H1 (cell line): ENCODE measurements around the gene DACT3. TPM values are rescaled to one million over a fixed set of nuclear protein-coding genes. Genes with fewer than 3 reads are reported as not detected.

Experiments
- CTCF ChIA-PET: fragments of 300-600 bp; sonication (Branson Sonifier 250); formaldehyde crosslinking; loops from one replicate; lab custom pipeline; 2021; ENCODE audit not compliant: partially characterized antibody; lab: Charles Lee
- POLR2A ChIA-PET: fragments of 300-600 bp; sonication (Branson Sonifier 250); formaldehyde crosslinking; loops from one replicate; lab custom pipeline; 2021; ENCODE audit warnings: inconsistent platforms; ENCODE audit not compliant: partially characterized antibody; lab: Charles Lee
- DNase-seq, 2 experiments: peaks; one replicate each; pipeline versions ENCODE4 v3.0.0 to v3.0.0-alpha.2; 2010 to 2022; ENCODE audit warnings: low spot score in 2 of 2, low read depth in 1 of 2, mixed read lengths in 1 of 2
- FAIRE-seq: peaks from 2 replicates; lab custom pipeline; 2011; peaks lifted over from hg19 to GRCh38; lab: Jason Lieb, UNC
- H2AFZ ChIP-seq: 2 replicates; pipeline ENCODE4 v1.8.1; 2012; ENCODE audit warnings: low read length, inconsistent platforms
- H2AK5ac ChIP-seq: 2 replicates; pipeline ENCODE4 v1.6.1; 2013; ENCODE audit warnings: low read depth, low read length
- H2BK120ac ChIP-seq: replicated peaks from 2 replicates; pipeline ENCODE3; 2013; ENCODE audit warnings: low read depth, low read length, inconsistent platforms
- H2BK12ac ChIP-seq: 2 replicates; pipeline ENCODE4 v1.6.1; 2013; ENCODE audit warnings: low read depth, low read length
- H2BK15ac ChIP-seq: 2 replicates; pipeline ENCODE4 v1.6.1; 2013; ENCODE audit warnings: low read length
- H2BK20ac ChIP-seq: 2 replicates; pipeline ENCODE4 v1.6.1; 2013; ENCODE audit warnings: low read length
- H2BK5ac ChIP-seq: 2 replicates; pipeline ENCODE4 v1.6.1; 2013; ENCODE audit warnings: low read depth, low read length
- H3K14ac ChIP-seq: 2 replicates; pipeline ENCODE4 v1.6.1; 2013; ENCODE audit warnings: inconsistent platforms; ENCODE audit not compliant: insufficient read length
- H3K18ac ChIP-seq: 2 replicates; pipeline ENCODE4 v1.6.1; 2013; ENCODE audit warnings: low read length; ENCODE audit errors: extremely low read depth
- H3K23ac ChIP-seq: 2 replicates; pipeline ENCODE4 v1.6.1; 2013; ENCODE audit warnings: inconsistent platforms; ENCODE audit not compliant: insufficient read length
- H3K23me2 ChIP-seq: 2 replicates; pipeline ENCODE4 v1.6.1; 2013; ENCODE audit warnings: low read depth, low read length
- H3K27ac ChIP-seq: 2 replicates; pipeline ENCODE4 v1.6.1; 2011; ENCODE audit warnings: low read depth, low read length, inconsistent platforms
- H3K27me3 ChIP-seq, 4 experiments: replicated peaks in 1 of 4; 1 replicate in 1 of 4; 2 replicates in 3 of 4; pipeline versions ENCODE4 v1.6.1 to v1.8.1; 2011 to 2013; ENCODE audit warnings: low read length in 3 of 4, mild to moderate bottlenecking in 3 of 4, inconsistent platforms in 2 of 4, mixed read lengths in 2 of 4, moderate library complexity in 1 of 4; ENCODE audit not compliant: control insufficient read depth in 3 of 4, insufficient read depth in 3 of 4; ENCODE audit errors: extremely low read depth in 1 of 4
- H3K36me3 ChIP-seq, 4 experiments: 2 replicates each; pipeline versions ENCODE4 v1.6.1 to v1.8.1; 2011 to 2013; ENCODE audit warnings: mild to moderate bottlenecking in 4 of 4, low read length in 3 of 4, moderate library complexity in 2 of 4, control low read depth in 1 of 4, inconsistent platforms in 1 of 4; ENCODE audit not compliant: insufficient read depth in 4 of 4, control insufficient read depth in 2 of 4
- H3K4ac ChIP-seq: replicated peaks from 2 replicates; pipeline ENCODE3; 2013; ENCODE audit warnings: low read length, low read depth, mixed read lengths, inconsistent platforms; ENCODE audit not compliant: insufficient read length
- H3K4me1 ChIP-seq, 4 experiments: replicated peaks in 1 of 4; 1 replicate in 1 of 4; 2 replicates in 3 of 4; pipeline versions ENCODE4 v1.6.1 to v1.8.1; 2011 to 2013; ENCODE audit warnings: low read length in 3 of 4, inconsistent platforms in 2 of 4, mixed read lengths in 1 of 4; ENCODE audit not compliant: insufficient read depth in 4 of 4, control insufficient read depth in 3 of 4
- H3K4me2 ChIP-seq, 2 experiments: 2 replicates each; pipeline versions ENCODE4 v1.6.1 to v1.8.1; 2011 to 2013; ENCODE audit warnings: low read depth in 2 of 2, low read length in 2 of 2, control low read depth in 1 of 2, inconsistent platforms in 1 of 2, mild to moderate bottlenecking in 1 of 2; ENCODE audit not compliant: insufficient read depth in 1 of 2
- H3K4me3 ChIP-seq, 4 experiments: fragments of 200-600, 300-600 bp in 1 of 4; sonication (generic), shearing (Covaris generic), sonication (Bioruptor Twin) in 1 of 4; 2 replicates each; pipeline versions ENCODE4 v1.5.1 to v1.8.1; 2011 to 2016; ENCODE audit warnings: low read length in 4 of 4, low read depth in 3 of 4, control low read depth in 2 of 4, inconsistent platforms in 2 of 4, mild to moderate bottlenecking in 2 of 4, mixed read lengths in 1 of 4, moderate library complexity in 1 of 4; ENCODE audit not compliant: insufficient read depth in 2 of 4; ENCODE audit errors: extremely low read depth in 1 of 4
- H3K56ac ChIP-seq: replicated peaks from 2 replicates; pipeline ENCODE3; 2013; ENCODE audit warnings: low read depth, mild to moderate bottlenecking, mixed read lengths, low read length, inconsistent platforms; ENCODE audit not compliant: insufficient read length
- H3K79me1 ChIP-seq: 2 replicates; pipeline ENCODE4 v1.6.1; 2013; ENCODE audit warnings: low read depth, low read length, control low read depth
- H3K79me2 ChIP-seq, 2 experiments: 2 replicates each; pipeline versions ENCODE4 v1.6.1 to v1.8.1; 2012 to 2013; ENCODE audit warnings: low read length in 2 of 2, mild to moderate bottlenecking in 2 of 2, inconsistent platforms in 1 of 2; ENCODE audit not compliant: insufficient read depth in 2 of 2, control insufficient read depth in 1 of 2
- H3K9ac ChIP-seq, 4 experiments: replicated peaks in 1 of 4; 1 replicate in 1 of 4; 2 replicates in 3 of 4; pipeline versions ENCODE4 v1.6.1 to v1.8.1; 2011 to 2013; ENCODE audit warnings: low read depth in 3 of 4, low read length in 3 of 4, control low read depth in 2 of 4, mild to moderate bottlenecking in 2 of 4, moderate library complexity in 2 of 4, inconsistent platforms in 1 of 4; ENCODE audit errors: extremely low read depth in 1 of 4
- H3K9me3 ChIP-seq, 2 experiments: 2 replicates each; pipeline versions ENCODE4 v1.6.1 to v1.8.1; 2012 to 2013; ENCODE audit warnings: mild to moderate bottlenecking in 2 of 2, moderate library complexity in 2 of 2, control low read depth in 1 of 2, inconsistent platforms in 1 of 2, low read depth in 1 of 2, low read length in 1 of 2, mixed read lengths in 1 of 2; ENCODE audit not compliant: insufficient read depth in 2 of 2
- H4K20me1 ChIP-seq, 2 experiments: replicated peaks in 1 of 2; 2 replicates each; pipeline versions ENCODE3 to v1.8.1; 2011 to 2013; ENCODE audit warnings: inconsistent platforms in 2 of 2, low read length in 2 of 2, mild to moderate bottlenecking in 1 of 2; ENCODE audit not compliant: insufficient read depth in 2 of 2, control insufficient read depth in 1 of 2
- H4K5ac ChIP-seq: 2 replicates; pipeline ENCODE4 v1.6.1; 2013; ENCODE audit warnings: low read length, low read depth, mixed read lengths, inconsistent platforms; ENCODE audit not compliant: insufficient read length
- H4K8ac ChIP-seq: 2 replicates; pipeline ENCODE4 v1.8.0; 2013; ENCODE audit warnings: mild to moderate bottlenecking, moderate library complexity, low read length, inconsistent platforms; ENCODE audit not compliant: insufficient read depth; ENCODE audit errors: extremely low read depth
- H4K91ac ChIP-seq: replicated peaks from 2 replicates; pipeline ENCODE3; 2013; ENCODE audit warnings: low read length, mixed read lengths, inconsistent platforms; ENCODE audit not compliant: insufficient read length
- BCL11A ChIP-seq, 2 experiments: IDR thresholded peaks; one replicate each; pipeline ENCODE4 v1.6.1; 2011; ENCODE audit warnings: low read depth in 2 of 2, low read length in 2 of 2, mild to moderate bottlenecking in 2 of 2
- BRCA1 ChIP-seq: IDR thresholded peaks from 2 replicates; pipeline ENCODE4 v1.6.1; 2012; ENCODE audit warnings: low read depth, low read length, improper control_type of control experiment
- CTBP2 ChIP-seq: IDR thresholded peaks from 2 replicates; pipeline ENCODE4 v1.7.0; 2011; ENCODE audit warnings: borderline replicate concordance, mild to moderate bottlenecking, moderate library complexity, mixed read lengths, low read length; ENCODE audit not compliant: insufficient read depth, insufficient read length
- NRF1 ChIP-seq: IDR thresholded peaks from 2 replicates; pipeline ENCODE4 v1.6.1; 2011; ENCODE audit warnings: mild to moderate bottlenecking, low read depth, low read length, improper control_type of control experiment
- RFX5 ChIP-seq: IDR thresholded peaks from 2 replicates; pipeline ENCODE4 v1.6.1; 2011; ENCODE audit warnings: low read depth, low read length, improper control_type of control experiment, borderline replicate concordance
- SIN3A ChIP-seq, 2 experiments: IDR thresholded peaks in 1 of 2; conservative IDR thresholded peaks in 1 of 2; 2 replicates each; pipeline ENCODE4 v1.6.1; 2011 to 2012; ENCODE audit warnings: low read length in 2 of 2, improper control_type of control experiment in 1 of 2, low read depth in 1 of 2, mild to moderate bottlenecking in 1 of 2
- SP4 ChIP-seq: IDR thresholded peaks from 2 replicates; pipeline ENCODE4 v1.6.1; 2012; ENCODE audit warnings: low read length, inconsistent platforms
- SRF ChIP-seq: IDR thresholded peaks from 2 replicates; pipeline ENCODE4 v1.6.1; 2011; ENCODE audit warnings: mild to moderate bottlenecking, low read depth, low read length, moderate library complexity
- TAF7 ChIP-seq: optimal IDR thresholded peaks from 2 replicates; pipeline ENCODE3; 2011; ENCODE audit warnings: low read depth, mild to moderate bottlenecking, inconsistent platforms, low read length, moderate library complexity, borderline replicate concordance
- WGBS, 2 experiments: shearing (Covaris generic) in 1 of 2; methylation state at CpG; one replicate each; pipeline versions ENCODE4 v1.1.6 to v1.1.7; 2013 to 2015; ENCODE audit warnings: low lambda C conversion rate in 2 of 2, mixed read lengths in 2 of 2, inconsistent platforms in 1 of 2, low coverage in 1 of 2, missing lambda C conversion rate in 1 of 2; ENCODE audit not compliant: insufficient replicate concordance in 2 of 2, insufficient coverage in 1 of 2, insufficient read length in 1 of 2; ENCODE audit errors: extremely low coverage in 1 of 2, missing lambda C conversion rate in 1 of 2; 5-methylcytosine and 5-hydroxymethylcytosine counted together
- polyA plus RNA-seq, 7 experiments: library from polyadenylated mRNA; depleted of rRNA in 3 of 7; stranded (reverse) in 5 of 7; unstranded in 2 of 7; fragments of >200 nt in 5 of 7; fragments of 200-250 nt in 2 of 7; gene quantifications; 1 replicate in 5 of 7; 2 replicates in 1 of 7; 4 replicates in 1 of 7; pipeline versions ENCODE4 v1.2.1 to v1.2.3, GENCODE V29; 2011 to 2013; ENCODE audit warnings: missing spikeins in 2 of 7, mixed read lengths in 2 of 7
- total RNA-seq: library from RNA; stranded (reverse); fragmentation: NEBNext Ultra II Directional; extraction: Animal tissue kit (Norgen Biotek cat#: 25700); gene quantifications from 2 replicates; pipeline ENCODE4 v1.2.1, GENCODE V29; 2021

DACT3 gene
- total and polyA plus RNA-seq, 2 of the 8 experiments (the other 6 are each of a cell fraction or from before 2014, with no cell fraction given), result 1.8 to 2.0 TPM

DNA sequence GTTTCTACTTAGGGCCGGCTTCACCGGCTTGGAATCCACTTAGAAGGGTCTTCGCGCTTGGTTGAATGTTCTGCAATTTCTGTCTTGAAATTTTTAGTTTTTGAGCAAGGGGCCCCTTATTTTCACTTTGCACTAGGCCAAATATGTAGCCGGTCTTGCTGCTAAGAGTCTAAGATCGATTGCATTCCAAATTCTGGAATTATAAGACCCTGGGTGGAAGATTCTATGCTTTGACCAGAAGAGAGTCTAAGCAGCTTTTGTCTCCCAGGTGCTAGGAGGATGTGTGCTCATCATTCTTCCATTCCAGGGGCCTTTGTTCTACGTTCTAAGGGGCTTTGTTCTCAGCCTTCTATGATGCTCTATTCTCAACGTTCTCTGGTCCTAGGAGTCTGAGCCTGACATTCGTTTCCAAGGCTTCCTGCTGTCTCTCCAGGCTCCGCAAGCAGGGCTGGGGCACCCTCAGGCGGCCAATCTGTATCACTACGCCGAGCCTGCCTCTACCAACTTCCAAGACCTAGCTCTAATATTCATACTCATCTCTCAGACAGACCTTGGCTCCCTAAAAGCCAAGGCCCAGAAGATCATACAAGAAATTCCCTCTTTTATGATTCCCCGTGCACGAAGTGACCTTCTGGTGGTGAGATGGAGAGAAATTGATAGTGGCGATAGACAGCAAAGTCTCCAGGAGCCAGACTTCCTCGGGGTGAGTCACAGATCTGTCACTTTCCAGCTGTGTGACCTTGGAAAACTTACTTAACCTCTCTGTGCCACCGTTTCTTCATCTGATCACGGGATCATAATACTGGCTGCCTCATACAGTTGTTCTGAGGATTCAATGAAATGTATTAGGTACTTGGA, 982 bp upstream of the DACT3 start:
- no peak overlapping the region for H2AFZ ChIP-seq
- no peak overlapping the region for H3K14ac ChIP-seq
- H2AK5ac ChIP-seq, result no peak overlapping the region
- H4K8ac ChIP-seq, result no peak overlapping the region
- peak overlapping the region in 1 of 4 experiments; percentile 13; a peak in 1 of 7 replicates for H3K9ac ChIP-seq
- H2BK15ac ChIP-seq, result no peak overlapping the region
- no peak overlapping the region for H2BK12ac ChIP-seq
- peaks cover 0 to 17% (median 11%) of the 10 kb centered on the region in 4 experiments; a peak in 4 of 7 replicates for H3K27me3 ChIP-seq
- ChIA-PET CTCF (interaction anchor here (0.6 to 18.2 kb wide), 32 partner anchors 10 to 256 kb away, joined by 3 to 341 read pairs (median 5); no protein-coding TSS in a partner anchor), POLR2A (interaction anchor here (0.7 to 2.3 kb wide), 14 partner anchors 11 to 133 kb away, joined by 3 to 8 read pairs (median 4); partner anchors contain the start of genes CALM3 and SLC1A5)
- no peak overlapping the region for H2BK5ac ChIP-seq
- H4K20me1 ChIP-seq, result peaks cover 0 to 2% of the 10 kb centered on the region in 2 experiments
- DNase-seq (peak in 1 of 2 experiments; percentile 80), FAIRE-seq (peak; percentile 86)
- H3K18ac ChIP-seq, result no peak overlapping the region
- H4K5ac ChIP-seq, result no peak overlapping the region
- peak overlapping the region in 2 of 4 experiments; percentile 38 to 51; a peak in 5 of 8 replicates for H3K4me3 ChIP-seq
- peak overlapping the region; percentile 4 to 61; a peak in 2 of 4 replicates for H3K4me2 ChIP-seq
- no peak overlapping the region for H3K56ac ChIP-seq
- H3K79me1 ChIP-seq, result no peaks in the 10 kb centered on the region
- no peaks in the 10 kb centered on the region for H3K79me2 ChIP-seq
- H3K23me2 ChIP-seq, result peaks cover 12% of the 10 kb centered on the region; the same call in 1 of the 2 replicates
- H3K4me1 ChIP-seq, result peaks cover 0 to 14% (median 9%) of the 10 kb centered on the region in 4 experiments; a peak in 6 of 7 replicates
- no peak overlapping the region for H4K91ac ChIP-seq
- no peaks in the 10 kb centered on the region for H3K36me3 ChIP-seq
- H3K23ac ChIP-seq, result no peak overlapping the region
- H2BK120ac ChIP-seq, result no peak overlapping the region
- no peak overlapping the region for H3K4ac ChIP-seq
- no peak overlapping the region for H2BK20ac ChIP-seq
- H3K9me3 ChIP-seq, result no peaks in the 10 kb centered on the region
- 16% methylated on average over 19 of the region's 19 CpGs; no CpG with 5 or more reads in 1 of the 2 experiments for WGBS, 2 experiments
- no peak overlapping the region for H3K27ac ChIP-seq
- 0 out of 2 replicates have a peak, but pooled peaks have one; percentile 5 for TF ChIP-seq SRF
- TF ChIP-seq SP4, result no peak
- 0 out of 4 replicates have a peak, but pooled peaks of 1 of the 2 experiments have one; percentile 40 for TF ChIP-seq SIN3A (conservative IDR thresholded peaks at IDR 0.05 in 1 of 2, IDR thresholded peaks at IDR 0.05 in 1 of 2; ENCODE audit: low read depth in 1 of 2, low read length in 2 of 2)
- no peak for TF ChIP-seq BRCA1
- no peak for TF ChIP-seq TAF7
- no peak for TF ChIP-seq BCL11A (IDR thresholded peaks at IDR 0.05; ENCODE audit: low read depth in 2 of 2, low read length in 2 of 2)
- TF ChIP-seq NRF1, result no peak
- no peak for TF ChIP-seq RFX5
- TF ChIP-seq CTBP2, result no peak
